DOHH2 (cell line): ENCODE measurements around the gene APOD.
"Not testable (repeated sequence)": the region's sequence is repeated elsewhere in the genome, so short reads cannot be mapped to it uniquely, and the experiment has no call there.

Experiments
- EZH2phosphoT487 ChIP-seq: fragments of 200-600 bp; sonication (generic); IDR thresholded peaks from 2 replicates; pipeline ENCODE4 v1.6.1; 2017; ENCODE audit warnings: borderline replicate concordance, mild to moderate bottlenecking, antibody characterized with exemption, low read length, moderate library complexity, mixed read lengths
- TF ChIP-seq, protein P1 (sequence below): fragments of 200-600 bp; sonication (generic); IDR thresholded peaks from one replicate; pipeline ENCODE4 v1.5.1; 2014; ENCODE audit warnings: antibody characterized with exemption, mild to moderate bottlenecking, low read depth, low read length; ENCODE audit not compliant: poor library complexity, severe bottlenecking

DNA sequence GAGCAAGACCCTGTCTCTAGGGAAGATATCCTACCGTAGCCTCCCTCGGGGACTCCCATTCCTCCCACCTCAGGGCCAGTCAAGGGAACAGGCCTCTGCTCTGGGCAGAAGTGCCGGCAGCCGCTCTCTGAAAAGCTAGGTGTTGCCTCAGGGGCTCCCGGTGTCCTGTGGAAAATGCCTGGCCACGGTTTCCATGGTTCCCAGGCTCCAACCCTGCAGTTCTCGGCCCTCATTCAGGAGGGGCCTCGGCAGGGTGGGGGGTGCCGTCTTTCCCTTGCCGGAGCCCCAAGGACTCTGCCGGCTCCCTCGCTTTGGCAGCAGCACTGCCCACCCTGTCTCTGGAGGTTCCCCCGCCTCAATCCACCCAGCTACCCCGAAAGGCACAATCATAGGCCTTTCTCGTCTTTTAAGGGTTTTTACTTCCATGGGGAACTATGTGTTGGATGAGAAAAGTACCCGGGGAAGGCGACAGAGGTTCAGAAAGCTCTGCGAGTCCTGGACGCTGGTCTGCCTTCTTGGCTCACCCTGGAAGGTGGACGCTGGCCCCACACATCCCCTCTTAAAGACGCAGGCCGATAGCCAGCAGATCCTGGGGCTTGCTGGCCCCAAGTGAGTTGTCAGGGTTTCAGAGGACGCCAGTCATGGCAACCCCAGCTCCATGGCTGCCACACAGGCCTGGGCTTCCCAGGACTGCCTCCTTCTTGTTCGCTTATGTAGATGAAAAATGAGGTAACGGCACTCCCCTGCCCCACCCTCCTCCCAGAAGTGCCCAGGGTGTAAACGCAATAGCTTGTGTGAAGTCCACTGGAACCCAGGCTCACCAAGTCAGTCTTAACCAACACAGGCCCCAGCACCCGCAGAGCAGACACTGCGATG, 34.3 kb upstream of the APOD start:
- TF ChIP-seq, protein P1, sequence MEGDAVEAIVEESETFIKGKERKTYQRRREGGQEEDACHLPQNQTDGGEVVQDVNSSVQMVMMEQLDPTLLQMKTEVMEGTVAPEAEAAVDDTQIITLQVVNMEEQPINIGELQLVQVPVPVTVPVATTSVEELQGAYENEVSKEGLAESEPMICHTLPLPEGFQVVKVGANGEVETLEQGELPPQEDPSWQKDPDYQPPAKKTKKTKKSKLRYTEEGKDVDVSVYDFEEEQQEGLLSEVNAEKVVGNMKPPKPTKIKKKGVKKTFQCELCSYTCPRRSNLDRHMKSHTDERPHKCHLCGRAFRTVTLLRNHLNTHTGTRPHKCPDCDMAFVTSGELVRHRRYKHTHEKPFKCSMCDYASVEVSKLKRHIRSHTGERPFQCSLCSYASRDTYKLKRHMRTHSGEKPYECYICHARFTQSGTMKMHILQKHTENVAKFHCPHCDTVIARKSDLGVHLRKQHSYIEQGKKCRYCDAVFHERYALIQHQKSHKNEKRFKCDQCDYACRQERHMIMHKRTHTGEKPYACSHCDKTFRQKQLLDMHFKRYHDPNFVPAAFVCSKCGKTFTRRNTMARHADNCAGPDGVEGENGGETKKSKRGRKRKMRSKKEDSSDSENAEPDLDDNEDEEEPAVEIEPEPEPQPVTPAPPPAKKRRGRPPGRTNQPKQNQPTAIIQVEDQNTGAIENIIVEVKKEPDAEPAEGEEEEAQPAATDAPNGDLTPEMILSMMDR, result not testable (repeated sequence)
- not testable (repeated sequence) for TF ChIP-seq EZH2phosphoT487
